ENCODE results near the gene PLN.

The PLN gene

DNA sequence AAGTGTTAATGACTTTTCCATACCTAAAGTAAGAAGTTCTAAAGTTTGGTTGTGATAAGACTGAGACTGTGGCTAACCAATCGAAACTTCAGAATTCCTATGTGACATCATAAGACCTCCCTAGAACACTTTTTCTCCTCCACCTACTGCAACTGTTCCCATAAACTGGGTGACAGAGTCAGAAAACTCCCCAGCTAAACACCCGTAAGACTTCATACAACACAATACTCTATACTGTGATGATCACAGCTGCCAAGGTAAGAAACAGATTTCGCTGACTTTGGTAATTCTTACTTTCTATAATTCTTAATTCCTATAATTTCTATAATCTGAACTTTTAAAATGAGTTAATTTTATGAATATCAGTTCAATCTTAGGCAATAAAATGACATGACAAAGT is at the start of gene PLN:
Gene PLN (plus strand): TSS at position 161 of the 400 bp plus-strand sequence. CDS start 10,626 bp downstream, outside the sequence.
- DNase-seq (ENCODE audit: low read depth, low spot score) = no peak

DNA sequence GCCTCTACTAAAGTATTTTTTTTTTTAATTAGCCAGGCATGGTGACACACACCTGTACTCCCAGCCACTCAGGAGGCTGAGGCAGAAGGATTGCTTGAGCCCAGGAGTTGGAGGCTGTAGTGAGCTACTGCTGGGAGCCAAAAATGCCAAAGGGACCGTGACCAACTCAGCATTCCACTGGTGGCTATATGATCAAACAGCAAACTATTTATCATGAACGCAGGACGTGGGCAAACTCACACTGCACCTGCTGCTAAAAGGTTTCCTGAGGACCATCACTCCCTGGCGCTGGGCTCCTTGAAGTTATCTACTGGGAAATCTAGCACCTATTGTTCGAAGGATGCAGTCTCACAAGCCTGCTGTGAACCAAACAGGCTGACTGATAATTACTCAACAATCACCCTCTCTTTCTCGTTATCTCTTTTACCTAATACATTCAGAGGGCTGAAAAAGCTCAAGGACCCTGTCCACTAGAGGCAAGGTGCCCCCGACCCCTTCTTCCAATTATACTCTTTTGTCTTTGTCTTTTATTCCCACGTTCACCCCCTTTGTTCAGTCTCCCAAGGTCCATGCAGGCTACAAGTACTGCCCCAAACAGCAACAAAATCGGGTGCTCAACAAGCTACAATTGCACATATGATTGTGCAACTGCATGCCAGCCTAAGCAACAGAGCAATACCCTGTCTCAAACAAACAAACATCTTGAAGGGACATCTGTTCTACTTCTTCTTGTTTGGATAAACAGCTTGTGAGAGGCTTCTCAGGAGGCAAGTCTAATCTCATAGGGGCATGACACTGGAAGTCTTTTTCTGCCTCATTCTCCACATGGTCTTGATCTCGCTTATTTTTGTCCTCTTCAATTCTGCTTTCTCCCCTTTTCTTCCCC is 47.7 kb upstream of the PLN start:
- no peak for DNase-seq (ENCODE audit: low read depth, low spot score)

GRCh38 chr6:118501099-118501498 is 47.0 kb upstream of the PLN start:
- no peak for DNase-seq (ENCODE audit: low read depth, low spot score)

GRCh38 chr6:118501765-118502164 is 46.3 kb upstream of the PLN start:
- DNase-seq (ENCODE audit: low read depth, low spot score) = no peak

DNA sequence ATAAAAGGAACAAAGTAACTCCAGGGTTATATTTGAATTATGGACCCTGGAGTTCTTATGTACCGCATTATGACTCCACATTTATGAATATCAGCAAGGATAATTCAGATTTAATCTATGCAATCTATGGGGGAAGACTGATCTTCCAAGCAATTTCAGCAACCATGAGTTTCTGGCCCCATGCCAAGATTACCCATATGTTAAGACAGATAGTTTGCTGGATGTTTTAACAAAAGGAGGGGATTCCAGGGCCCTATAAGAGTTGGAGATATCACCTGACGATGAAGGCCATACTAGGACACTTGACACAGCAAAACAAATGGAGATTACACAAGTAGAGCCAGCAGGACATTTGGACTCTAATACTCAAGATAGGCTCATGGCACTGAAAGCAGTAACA is 45.9 kb upstream of the PLN start:
- no peak for DNase-seq (ENCODE audit: low read depth, low spot score)

DNA sequence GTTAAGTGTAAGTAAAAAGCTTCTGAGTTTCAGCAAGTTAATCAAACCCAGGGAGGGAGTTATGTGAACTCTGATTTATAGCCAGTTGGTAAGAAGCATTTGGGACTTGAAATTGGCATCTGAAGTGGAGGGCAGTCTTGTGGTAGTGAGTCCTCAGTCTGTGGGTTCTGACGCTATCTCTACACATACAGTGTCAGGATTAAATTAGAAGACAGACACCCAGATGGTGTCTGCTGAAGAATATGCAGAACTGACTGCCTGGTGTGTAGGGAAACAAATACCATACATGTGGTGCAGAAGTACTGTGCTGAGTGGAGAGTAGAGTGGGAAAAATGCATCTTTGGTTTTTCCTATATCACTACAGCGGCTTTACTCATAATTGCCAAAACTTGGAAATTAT is 43.5 kb upstream of the PLN start:
- DNase-seq (ENCODE audit: low read depth, low spot score) = no peak

GRCh38 chr6:118505656-118506055 is 42.4 kb upstream of the PLN start:
- DNase-seq (ENCODE audit: low read depth, low spot score) = no peak

DNA sequence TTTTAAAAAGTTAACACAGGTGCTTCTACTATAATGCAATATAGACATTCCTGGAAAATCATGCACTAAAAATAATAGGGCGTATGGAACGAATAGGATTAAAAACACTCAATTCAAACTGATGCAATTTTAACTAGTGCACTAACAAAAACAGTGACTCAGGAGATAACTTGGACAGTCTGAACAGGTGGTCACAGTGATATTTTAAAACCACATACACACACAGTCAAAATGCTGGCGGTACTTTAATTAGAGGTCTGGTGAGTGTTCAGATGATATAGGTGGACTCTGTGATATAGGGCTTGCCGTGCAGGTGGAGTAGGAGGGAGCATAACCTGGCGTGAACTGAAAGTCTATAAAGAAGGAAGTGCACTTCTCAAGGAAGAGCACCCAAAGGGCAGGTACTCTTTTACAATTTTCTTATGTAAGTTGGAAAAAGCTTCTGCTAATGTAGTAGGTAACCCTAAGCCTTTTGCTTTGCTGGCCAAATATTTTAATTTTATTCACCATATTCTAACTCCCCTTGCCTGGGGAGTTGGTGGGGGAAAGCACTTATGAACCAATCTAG is 41.9 kb upstream of the PLN start:
- DNase-seq (ENCODE audit: low read depth, low spot score) = no peak

GRCh38 chr6:118507636-118508035 is 40.5 kb upstream of the PLN start:
- no peak for DNase-seq (ENCODE audit: low read depth, low spot score)

GRCh38 chr6:118509009-118509617 is 39.0 kb upstream of the PLN start:
- DNase-seq (ENCODE audit: low read depth, low spot score) = no peak

DNA sequence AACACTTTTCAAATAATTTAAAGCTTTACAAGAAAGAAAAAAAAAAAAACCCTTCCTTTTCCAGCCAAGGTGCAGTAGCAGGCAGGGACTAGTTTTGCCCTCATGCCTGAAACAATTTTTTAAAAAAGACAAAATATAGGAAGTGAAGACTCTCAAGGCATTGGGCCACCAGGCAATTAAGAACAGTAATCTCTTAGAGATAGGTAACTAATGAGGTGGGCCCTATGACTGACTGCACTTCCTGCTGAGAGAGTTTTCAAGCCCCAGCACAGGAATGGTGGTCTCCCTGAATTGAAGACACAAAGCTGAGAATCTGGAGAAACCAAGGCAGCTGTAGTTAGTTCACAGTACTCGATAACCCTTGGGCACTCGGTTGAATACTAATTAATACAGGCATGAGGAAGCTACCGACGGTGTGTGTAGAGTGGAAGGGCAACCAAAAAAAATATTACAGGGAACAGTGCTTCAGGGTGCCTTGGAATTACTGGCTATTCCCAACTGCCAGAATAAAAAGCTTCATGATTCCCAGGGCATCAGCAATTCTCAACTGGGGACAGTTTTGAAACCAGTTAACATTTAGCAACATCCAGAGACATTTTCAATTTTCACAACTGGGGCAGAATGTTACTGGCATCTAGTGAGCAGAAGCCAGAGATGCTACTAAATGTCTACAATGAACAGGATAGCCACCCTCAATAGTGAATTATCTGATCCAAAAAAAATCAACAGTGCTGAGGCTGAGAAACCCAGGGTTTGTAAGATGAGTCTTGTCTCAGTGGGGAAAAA is 36.0 kb upstream of the PLN start:
- DNase-seq (ENCODE audit: low read depth, low spot score) = no peak

DNA sequence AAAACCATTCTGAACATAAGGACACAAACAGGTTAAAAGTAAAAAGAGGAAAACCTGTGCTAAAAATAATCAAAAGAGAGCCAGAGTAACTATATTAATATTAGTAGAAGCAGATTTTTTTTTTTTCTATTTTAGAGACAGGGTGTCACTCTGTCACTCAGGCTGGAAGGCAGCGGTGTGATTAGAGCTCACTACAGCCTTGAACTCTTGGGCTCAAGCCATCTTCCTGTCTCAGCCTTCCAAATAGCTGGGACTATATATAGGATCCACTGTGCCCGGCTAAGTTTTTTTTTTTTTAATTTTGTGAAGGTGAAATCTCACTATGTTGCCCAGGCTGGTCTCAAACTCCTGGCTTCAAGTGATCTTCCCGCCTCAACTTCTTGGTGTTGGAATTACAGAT is 33.4 kb upstream of the PLN start:
- no peak for DNase-seq (ENCODE audit: low read depth, low spot score)

DNA sequence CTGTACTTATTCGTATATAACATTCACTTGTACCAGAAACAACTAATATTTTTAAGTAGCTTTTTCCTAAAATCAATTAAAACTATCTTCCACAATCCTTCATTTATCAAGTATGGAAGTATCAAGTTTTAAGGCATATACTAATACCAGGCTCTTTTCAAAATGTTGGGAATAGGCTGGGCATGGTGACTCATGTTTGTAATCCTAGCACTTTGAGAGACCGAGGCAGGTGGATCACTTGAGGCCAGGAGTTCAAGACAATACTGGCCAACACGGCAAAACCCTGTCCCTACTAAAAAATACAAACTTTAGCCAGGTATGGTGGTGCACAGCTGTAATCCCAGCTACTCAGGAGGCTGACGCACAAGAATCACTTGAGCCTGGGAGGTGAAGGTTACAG is 25.7 kb upstream of the PLN start:
- DNase-seq (ENCODE audit: low read depth, low spot score) = no peak

- no peak for DNase-seq (ENCODE audit: low read depth, low spot score)
Observed at GRCh38 chr6:118523216-118523615, 24.9 kb upstream of the PLN start.

DNA sequence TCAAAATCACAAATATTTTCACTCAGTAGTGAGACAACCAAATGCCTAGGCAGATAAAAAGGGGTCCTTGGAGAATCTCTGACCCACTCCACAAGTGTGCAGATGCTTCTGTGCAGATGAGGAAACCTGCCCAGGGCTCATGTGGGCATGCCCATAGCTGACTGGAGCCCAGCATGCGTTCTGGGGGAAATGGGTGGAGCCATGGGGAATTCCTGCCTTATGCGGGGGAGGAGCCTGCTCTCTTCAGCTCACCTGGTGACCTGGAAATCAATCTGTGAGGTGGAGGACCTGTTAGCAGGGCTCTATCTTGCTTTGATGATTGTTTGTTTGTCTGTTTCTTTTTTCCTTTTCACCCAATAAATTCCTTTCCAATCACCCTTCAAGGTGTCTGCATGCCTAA is 23.4 kb upstream of the PLN start:
- DNase-seq (ENCODE audit: low read depth, low spot score) = no peak

GRCh38 chr6:118525913-118526780 is 21.9 kb upstream of the PLN start:
- no peak for DNase-seq (ENCODE audit: low read depth, low spot score)

DNA sequence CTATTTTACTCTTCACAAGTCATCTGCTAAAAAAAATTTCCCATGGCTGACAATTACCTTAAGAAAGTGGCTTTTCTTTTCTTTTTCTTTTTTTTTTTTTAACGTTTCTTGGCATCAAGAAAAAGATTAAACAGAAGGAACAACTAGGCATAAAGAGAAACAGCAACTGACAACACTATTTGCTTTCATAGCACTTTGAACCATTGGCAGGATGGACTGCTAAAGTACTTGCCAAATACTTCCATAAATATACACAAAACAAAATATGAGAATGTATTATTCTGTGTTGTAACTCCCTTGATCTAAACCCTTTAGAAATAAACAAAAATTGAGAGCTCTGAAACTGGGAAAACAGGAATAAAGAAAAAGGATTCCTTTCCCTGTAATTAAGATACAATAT is 20.0 kb upstream of the PLN start:
- DNase-seq (ENCODE audit: low read depth, low spot score) = no peak

DNA sequence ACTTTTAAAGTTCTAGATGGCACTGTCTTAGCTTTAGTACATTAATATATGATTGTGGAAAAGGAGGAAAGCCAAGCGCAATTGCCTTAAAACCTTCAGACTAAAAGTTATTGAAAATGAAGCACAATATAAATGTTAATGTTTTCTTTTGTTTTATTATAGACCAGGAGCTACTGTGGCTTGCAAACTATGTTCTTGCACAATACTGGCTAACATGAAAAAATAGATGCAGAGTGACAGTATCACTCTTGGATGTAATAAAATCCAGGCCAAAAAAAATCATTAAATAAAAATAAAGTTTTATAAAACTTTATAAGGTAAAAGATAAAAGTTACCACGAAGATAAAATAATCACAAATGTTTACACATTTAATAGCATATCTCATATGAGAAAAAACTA is 18.3 kb upstream of the PLN start:
- no peak for DNase-seq (ENCODE audit: low read depth, low spot score)

DNA sequence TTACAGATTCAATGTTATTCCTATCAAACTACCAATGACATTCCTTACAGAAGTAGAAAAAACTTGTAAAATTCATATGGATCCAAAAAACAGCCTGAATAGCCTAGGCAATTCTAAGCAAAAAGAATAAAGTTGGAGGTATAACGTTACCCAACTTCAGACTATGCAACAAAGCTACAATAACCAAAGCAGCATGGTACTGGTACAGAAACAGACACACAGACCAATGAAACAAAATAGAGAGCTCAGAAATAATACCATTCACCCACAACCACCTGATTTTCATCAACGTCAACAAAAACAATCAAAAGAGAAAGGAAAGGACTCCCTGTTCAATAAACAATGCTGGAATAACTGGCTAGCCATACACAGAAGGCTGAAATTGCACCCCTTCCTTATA is 17.2 kb upstream of the PLN start:
- DNase-seq (ENCODE audit: low read depth, low spot score) = no peak

GRCh38 chr6:118535176-118535844 is 12.8 kb upstream of the PLN start:
- no peak for DNase-seq (ENCODE audit: low read depth, low spot score)

DNA sequence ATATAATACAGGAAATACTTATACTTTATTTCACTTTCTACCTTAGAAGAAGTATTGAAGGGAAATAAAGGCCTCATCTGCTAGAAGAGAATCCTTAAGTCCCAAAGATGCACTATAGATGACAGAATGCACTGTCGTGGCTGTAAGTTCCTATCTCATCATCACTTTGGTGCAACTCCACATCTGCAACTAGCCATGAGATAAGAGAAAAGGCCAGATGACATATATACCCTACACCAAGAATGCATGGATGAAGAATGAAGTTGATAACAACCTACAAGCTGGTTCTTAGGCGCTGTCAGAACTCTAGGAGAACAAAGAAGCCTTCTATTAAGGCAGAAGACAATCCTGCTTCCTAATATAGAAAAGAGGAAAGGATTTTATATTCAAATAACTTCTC is 11.6 kb upstream of the PLN start:
- DNase-seq (ENCODE audit: low read depth, low spot score) = no peak

Measured in brain pericyte (primary cell).